CMK (cell line): ENCODE data around the gene CDC25B.

Experiments
- DNase-seq: peaks from one replicate; pipeline ENCODE4 v3.0.0-alpha.2; 2010; ENCODE audit warnings: low read depth

CDC25B gene

DNA sequence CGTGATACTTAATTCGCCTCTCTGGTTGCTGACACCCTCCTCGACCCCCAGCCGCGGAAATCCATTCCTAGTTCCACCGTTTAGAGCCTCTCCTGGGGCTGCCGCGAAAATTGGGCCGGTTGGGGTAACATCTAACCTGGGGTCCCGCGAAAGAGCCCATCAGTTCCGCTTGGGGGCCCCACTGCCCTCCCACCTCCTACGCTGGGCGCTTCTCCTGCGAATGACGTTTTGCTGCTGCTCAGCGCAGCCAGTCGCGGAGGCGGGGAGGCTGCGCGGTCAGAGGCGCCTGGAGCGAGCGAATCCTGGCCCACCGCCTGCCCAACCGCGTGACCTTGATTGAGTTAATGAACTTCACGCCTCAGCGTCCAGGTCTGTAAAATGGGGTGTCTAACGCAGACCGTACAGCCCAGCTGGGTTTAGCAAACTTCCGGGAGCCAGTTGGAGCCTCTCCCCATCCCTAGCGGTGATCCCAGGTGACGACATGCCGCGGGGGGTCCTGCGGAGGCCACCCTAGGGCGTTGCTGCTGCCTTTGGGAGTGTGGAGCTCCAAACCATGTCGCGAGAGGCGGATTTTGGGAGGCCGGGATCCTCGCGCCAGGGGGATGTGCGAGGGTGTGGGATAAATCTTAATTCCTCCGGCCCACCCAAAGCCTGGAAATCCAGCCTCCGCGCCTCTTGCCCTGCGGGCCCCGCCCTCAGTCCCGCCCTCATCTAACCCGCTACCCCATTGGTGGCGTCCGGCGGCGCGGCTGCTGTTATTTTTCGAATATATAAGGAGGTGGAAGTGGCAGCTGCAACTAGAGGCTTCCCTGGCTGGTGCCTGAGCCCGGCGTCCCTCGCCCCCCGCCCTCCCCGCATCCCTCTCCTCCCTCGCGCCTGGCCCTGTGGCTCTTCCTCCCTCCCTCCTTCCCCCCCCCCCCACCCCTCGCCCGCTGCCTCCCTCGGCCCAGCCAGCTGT, at the start of gene CDC25B:
Gene CDC25B (plus strand): TSS at position 800 of the 958 bp plus-strand sequence. CDS start 222 bp downstream, outside the sequence.
- peak; percentile 77 for DNase-seq

DNA sequence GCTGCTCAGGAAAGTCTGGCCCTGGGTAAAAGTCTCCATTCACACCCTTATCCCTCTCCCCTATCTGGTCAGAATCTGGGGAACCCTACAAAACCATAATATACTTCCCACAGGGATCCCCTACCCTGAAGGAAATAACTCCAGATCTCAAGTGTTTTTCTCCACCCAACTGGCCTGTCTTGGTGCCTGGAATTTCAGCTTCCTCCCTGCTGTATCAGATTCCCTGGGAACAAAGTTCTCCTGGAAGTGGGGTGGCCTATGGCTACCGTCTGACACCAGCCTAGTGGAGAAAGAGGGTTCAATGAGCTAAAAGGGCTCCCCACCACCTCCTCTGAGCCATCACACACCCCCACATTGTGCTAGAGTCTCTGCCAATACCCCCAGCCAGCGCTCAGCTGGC, 48.6 kb upstream of the CDC25B start:
- no peak for DNase-seq

DNA sequence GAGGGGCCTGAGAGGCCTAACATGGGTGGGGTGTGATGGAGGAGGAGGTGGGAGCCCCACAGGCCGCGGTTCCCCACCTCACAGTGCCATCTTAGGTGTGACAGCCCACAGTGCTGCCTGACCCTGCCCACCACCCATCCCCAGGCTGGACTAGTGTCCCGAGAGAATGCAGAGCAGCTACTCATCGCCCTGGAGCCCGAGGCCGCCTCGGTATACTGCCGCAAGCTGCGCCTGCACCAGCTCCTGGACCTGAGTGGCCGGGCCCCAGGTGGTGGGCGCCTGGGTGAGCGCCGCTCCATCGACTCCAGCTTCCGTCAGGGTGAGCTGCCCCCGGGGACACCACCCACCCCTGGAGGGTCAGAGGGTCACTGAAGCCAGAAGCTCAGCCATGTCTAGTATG, 48.0 kb upstream of the CDC25B start:
- DNase-seq = no peak

DNA sequence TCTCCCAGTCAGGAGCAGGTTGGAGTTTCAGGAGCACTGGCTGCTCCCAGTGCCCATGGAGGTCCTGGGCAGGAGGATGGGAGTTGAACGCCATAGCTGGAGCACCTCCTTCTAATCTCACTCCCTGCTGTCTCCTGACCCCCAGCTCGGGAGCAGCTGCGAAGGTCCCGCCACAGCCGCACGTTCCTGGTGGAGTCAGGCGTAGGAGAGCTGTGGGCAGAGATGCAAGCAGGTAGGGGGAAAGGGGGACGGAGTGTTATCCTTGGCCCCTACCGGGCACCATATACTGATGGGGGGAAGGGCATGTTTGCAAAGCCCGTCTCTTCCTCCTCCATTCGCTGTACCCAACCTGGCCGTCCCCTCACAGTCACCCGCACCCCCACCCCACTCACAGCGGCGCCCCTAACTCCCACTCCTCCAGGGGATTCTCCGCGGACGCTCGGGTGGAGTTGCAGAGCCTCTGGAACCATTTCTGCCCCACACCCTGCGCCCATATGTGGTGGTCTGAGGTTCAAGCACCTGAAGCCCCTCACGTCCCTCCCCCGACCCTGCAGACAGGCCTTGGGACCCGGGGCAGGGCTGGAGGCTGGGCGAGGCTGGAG, 46.9 kb upstream of the CDC25B start:
- no peak for DNase-seq

DNA sequence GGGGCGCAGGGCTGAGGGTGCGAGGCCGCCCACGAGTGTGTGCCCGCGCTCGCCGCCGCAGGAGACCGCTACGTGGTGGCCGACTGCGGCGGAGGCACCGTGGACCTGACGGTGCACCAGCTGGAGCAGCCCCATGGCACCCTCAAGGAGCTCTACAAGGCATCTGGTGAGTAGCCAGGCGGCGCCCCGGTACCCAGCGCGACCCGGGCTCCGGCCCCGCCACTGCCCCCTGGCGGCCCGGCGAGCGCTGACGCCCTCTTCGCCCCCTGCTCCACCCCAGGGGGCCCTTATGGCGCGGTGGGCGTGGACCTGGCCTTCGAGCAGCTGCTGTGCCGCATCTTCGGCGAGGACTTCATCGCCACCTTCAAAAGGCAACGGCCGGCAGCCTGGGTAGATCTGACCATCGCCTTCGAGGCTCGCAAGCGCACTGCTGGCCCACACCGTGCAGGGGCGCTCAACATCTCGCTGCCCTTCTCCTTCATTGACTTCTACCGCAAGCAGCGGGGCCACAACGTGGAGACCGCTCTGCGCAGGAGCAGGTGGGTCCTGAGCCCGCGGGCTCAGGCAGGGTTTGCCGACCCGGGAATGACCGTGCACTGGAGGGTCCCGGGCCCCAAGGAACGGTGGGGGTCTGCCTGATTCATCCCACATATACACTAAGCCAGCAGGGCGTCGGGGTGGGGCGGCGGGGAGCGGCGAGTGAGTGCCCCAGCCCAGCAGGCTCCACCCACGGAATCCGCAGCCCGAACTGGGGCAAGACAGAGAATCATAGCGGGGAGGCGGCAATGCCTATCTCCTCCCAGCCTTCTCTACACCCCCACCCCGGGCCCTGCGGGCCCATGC, 46.2 kb upstream of the CDC25B start:
- DNase-seq = no peak

DNA sequence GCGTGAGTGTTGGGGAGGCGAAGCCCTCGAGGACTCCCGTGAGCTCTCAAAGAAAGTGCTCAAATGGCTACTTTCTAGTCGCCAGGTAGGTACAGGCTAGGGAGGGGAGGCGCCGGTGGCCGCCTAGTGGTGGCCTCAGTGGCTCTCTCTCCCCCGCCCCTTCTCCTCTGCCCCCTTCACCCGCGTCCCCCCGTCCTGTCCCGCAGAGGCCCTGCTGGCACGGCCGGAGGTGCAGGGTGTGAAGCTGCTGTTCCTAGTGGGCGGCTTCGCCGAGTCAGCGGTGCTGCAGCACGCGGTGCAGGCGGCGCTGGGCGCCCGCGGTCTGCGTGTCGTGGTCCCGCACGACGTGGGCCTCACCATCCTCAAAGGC, 44.8 kb upstream of the CDC25B start:
- DNase-seq = no peak

DNA sequence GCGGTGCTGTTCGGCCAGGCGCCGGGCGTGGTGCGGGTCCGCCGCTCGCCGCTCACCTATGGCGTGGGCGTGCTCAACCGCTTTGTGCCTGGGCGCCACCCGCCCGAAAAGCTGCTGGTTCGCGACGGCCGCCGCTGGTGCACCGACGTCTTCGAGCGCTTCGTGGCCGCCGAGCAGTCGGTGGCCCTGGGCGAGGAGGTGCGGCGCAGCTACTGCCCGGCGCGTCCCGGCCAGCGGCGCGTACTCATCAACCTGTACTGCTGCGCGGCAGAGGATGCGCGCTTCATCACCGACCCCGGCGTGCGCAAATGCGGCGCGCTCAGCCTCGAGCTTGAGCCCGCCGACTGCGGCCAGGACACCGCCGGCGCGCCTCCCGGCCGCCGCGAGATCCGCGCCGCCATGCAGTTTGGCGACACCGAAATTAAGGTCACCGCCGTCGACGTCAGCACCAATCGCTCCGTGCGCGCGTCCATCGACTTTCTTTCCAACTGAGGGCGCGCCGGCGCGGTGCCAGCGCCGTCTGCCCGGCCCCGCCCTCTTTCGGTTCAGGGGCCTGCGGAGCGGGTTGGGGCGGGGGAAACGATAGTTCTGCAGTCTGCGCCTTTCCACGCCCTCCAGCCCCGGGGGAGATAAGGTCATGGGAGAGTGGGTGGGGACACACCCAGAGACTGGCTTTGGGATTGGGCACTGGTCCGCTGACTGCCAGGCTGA, 44.3 kb upstream of the CDC25B start:
- DNase-seq = no peak

DNA sequence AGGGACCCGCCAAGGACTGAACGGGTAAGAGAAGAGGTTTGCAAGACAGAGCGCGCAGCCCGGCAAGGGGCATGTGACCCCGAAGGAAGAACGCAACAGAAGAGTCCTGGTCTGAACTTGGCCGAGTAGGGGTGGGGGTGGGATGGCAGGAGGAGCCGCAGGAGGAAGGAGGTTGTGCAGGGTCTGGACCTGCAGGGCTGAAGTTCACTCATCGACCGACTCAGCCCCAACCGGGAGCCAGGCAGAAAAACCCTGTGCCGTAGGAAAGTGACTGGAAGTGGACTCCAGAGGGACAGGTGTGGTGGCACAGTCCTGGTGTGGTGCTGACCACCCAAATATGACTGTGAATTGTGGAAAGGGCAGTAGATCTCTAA, 43.7 kb upstream of the CDC25B start:
- no peak for DNase-seq

DNA sequence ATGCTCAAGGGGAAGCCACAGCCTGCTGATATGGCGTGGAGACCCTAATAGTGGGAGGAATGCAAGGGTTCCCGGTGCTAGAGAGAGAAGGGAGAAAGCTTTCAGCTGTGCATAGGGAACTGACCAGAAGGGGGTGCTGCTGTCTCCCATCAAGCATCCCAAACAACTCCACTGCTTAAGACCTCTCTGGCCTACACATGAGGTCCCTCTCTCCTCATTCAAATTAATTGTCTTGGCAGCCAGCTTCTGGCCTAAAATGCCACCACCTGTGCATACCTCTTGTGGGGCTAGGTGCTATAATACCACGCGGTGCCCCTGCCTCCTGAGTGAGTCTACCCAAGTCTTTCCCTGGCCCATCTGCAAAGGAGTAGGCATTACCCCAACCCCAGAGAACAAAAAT, 43.0 kb upstream of the CDC25B start:
- peak; percentile 74 for DNase-seq

DNA sequence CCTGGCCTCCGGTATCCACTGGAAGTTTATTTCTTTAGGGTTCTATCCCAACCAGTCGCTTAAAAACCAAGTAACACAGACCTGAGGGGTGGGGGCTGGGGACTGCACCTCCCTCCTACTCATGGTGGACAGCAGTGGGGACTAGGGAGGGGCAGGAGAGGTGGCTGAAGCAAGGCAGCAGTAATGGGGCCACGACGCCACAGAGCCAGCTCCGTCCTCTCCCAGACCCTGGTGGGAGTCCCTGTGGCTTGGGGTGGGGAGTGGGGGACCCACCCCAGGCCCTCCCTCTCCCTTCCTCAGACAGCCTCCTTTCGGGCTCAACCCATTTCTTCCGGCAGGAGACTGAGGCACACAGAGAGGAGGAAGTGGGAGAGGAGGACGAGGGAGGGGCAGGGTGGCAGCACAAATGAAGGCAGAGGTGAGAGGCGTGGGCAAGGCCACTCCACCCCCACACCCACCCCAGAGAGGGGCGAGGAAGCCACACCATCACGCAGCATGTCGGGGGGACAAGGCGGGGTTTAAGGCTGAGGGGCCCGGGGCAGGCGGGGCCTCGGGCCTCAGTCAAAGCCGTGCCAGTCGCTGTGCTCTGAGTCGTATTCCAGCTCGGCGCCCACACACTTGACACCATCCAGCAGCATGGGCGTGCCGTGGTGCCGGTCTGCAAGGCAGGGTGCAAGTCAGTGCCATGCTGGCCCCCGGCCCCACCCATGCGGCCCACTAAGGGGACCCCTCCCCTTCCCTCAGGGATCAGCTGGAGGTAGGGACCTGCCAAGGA, 42.4 kb upstream of the CDC25B start:
- no peak for DNase-seq

DNA sequence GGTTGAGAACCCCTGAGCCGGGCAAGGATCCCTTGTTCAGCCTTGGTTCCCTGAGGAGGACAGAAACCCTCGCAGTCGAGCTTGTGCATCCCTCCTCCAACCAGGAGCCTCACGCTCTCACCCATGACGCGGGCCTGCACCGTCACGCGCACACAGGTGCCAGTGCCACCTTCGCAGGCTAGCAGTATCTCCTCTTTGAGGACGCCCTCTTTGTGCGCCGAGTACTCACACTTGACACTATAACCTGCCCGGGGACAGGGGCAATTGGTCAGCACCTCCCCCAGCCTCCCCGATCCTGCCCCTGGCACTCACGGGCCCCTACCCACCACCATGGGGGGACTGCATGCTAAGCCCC, 41.9 kb upstream of the CDC25B start:
- no peak for DNase-seq

DNA sequence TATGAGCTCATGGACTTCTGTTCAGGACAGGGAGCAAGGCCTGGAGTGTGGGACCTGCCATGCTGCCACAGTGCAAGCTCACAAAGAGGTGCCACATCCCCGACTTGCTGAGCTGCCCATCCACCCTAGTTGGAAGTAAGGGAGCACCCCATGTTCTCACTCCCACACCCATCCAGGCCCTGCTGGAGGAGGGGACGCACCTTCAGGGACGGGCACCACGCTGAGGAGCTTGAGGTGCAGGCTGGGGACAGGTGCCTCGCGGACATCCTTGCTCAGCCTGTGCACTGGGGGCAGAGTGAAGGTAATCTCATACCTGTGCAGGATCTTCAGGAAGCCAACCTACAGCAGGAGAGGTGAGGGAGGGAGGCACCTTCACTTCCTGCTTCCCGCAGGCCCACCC, 40.8 kb upstream of the CDC25B start:
- no peak for DNase-seq

DNA sequence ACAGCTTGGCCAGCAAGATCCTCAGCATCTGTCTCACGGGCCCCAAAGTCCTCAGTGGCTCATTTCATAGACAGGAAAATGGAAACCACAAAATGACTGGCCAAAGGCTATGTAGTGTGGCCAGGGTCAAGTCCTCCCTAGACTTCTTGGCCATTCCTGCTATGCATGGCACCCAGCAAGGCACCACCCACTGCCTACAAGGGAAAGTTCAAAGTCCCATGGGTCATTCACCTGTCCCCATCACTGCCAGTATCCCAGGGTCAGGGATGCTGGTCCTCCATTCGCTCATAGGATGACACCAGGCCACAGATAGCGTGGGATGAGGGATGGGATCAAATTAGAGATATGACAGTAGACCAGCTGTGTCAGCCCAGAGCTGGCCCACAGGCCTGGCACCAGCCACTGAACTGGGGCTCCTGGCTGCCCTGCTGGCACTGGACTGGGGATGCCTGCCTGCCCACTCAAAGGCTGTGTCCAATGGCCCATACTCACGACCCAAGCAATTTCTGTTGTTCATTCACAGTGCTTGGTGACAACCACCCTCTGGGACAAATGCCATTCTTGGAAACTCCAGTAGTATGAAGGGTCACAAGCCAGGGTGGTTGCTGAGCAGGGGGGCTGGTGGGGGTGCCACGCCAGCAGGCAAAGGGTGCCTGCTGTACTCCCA, 40.2 kb upstream of the CDC25B start:
- DNase-seq = no peak

DNA sequence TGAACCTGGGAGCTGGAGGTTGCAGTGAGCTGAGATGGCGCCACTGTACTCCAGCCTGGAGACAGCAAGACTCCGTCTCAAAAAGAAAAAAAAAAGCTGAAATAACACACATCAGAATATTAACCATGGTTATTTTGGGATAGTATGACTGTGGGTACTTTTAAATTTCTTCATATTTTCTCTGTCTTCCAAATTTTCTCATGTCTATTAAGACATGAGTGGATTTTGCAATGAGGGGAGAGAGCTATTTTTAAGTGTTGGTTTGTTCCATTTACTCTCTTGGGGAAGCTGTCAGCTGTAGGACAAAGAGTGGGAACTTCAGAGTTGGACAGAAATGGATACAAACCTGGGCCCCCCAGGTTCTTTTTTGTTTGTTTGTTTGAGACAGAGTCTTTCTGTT, 38.8 kb upstream of the CDC25B start:
- no peak for DNase-seq

DNA sequence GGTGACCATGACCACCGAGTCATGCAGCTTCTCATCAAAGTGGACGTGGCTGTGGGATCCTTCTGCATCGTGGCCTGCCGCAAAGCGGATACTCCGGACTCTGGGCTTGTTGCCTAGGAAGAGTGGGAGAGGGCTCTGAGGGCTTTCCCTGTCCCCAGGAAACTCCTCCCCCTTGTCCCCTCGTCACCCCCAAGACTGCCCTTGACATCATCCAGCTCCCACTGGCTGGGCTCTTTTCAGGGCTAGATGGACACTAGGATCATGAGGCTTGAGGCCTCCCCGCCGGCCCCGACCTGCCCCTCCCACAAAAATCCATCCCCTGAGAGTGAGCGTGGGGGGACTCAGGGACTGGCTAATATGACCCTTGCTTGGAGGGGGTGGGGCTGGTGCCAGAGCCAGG, 37.5 kb upstream of the CDC25B start:
- no peak for DNase-seq

DNA sequence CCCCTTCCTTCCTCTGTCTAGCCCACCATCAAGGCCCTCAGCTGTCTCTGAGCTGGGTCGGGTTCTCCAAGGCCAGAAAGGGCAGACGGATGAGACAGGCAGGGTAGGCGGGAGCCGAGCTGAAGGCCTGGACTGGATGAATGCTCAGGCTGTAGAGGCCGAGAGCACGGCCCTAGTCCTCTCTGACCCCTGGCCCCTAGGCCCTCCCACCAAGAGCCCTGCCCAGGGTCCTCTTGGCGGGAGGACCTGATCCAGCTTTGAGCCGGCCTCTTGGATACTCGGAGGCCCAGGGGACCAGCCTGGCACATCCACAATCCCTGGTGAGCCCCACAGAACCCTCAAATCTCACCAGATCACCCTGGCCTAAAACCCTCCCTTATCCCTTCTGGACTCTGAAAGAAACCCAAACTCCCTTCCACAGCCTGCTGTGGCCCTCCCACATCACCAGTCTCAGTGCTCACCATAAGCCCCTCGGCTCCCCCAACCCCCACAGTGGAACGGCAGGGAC, 36.7 kb upstream of the CDC25B start:
- no peak for DNase-seq

DNA sequence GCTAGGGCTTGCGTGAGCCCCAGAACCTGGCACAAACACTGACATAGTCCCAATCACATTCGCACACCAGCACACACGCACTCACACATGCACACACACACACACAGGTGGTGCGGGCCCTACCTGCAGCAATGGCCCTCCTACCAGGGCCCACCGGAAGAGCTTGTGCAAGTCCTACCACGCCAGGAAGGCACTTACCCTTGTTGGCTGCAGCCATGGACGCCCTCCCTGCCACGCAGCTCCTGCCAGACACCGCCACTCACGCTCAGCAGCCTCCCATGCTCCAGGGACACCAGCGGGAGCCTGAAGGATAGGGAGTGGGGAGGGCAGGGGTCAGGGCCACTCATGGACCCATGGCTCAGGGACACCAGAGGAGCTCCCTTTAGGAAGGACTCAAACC, 36.2 kb upstream of the CDC25B start:
- no peak for DNase-seq

DNA sequence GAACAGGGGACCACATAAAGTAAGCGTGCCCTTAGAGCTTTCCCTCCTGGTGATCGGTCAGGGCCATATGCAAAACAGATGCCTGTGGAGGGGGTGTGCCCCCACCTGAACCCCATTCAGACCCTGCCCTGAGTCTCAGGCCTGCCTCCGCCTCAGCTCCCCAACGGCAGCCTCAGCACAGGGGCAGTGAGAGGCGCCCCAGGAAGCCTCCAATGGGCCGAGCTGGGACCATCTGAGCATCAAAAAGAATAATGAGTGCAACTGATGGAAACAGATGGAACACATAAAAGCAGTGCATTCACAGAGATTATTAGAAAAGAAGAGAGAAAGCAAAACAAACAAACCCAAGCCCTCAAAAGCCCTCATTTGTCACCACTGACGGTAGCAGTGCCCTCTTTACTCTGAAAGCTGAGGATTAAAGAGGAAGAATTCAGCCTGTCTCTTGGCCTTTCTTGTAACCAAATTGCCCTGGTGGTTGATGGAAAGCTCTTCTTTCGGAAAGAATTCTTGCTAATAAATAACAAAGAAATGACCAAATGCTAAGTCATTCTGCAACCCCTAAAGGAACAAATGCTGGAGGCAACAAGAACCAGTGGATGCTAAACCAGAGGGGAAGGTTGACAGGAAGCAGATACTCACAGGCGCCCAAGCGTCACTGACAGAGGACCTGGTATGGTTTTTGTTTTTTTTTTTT, 35.3 kb upstream of the CDC25B start:
- no peak for DNase-seq

DNA sequence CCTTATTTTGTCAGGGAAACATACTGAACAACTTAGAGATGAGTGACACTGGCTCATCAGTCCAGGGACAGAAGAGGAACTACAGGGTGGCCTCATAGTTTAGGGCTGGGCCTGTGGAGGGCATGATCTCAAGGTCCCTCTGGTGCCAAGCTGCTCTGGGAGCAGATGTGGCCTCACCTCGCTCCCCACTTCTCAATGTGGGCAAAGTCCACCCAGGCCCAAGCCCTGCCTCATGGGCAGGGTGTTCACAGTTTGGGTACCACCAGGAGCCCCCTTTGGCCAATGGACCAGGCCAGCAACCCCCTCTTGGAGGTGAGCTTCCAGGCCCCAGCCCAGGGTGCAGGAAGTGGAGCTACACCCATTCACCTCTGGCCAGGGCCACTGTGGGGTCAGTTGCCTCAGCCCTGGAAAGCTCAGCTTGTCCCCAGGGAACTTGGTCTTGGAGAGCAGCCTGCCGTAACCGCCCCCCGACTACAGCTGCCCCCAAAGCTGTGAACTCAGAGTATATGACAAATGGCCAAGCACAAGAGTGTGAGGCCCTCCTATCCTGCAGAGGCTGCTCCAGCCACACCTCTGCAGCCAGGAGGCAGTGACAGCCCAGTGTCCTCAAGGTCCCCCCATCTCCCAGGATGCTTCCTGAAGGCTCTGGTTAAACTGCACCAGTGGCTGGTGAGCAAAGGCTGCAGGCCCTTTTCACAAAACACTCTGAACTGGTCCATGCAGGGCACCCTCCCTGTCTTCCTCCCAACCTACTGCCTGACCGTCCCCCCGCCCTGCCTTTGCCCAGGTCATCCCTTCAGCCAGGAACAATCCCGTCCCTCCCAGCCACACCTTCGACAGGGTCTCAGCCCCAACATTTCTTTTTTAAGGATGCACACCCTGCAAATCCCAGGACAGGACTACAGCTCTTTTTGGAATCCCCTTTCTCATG, 32.2 kb upstream of the CDC25B start:
- no peak for DNase-seq
